ENCODE results near the gene MVB12B. TPM values are rescaled to one million over a fixed set of nuclear protein-coding genes. Genes with fewer than 3 reads are reported as not detected.

Gene MVB12B
- total RNA-seq, 1 experiment from 2014 or later, result 5.8 TPM

GRCh38 chr9:126307322-126308061 is 19.1 kb upstream of the MVB12B start:
- Histone ChIP-seq H2BK120ac (ENCODE audit: low read depth, low read length, poor library complexity, severe bottlenecking) (no peak overlapping the region), H4K8ac (replicated peaks; ENCODE audit: insufficient read length, low read depth, low read length) (no peak overlapping the region), H3K4me2 (ENCODE audit: insufficient read depth, insufficient read length, low read length) (no peak overlapping the region), H3K27ac (ENCODE audit: insufficient read length, low read depth, low read length) (no peak overlapping the region), H3K79me1 (ENCODE audit: insufficient read depth, low read depth, low read length, poor library complexity, severe bottlenecking) (no peaks in the 10 kb centered on the region), H3K56ac (ENCODE audit: insufficient read length, low read depth, low read length) (no peak overlapping the region), H3K9ac (ENCODE audit: extremely low read depth, insufficient read length, low read length) (no peak overlapping the region), H3K23ac (ENCODE audit: insufficient read length, low read depth, low read length) (no peak overlapping the region), H2AFZ (ENCODE audit: low read length) (no peak overlapping the region), H3K23me2 (ENCODE audit: insufficient read length, low read depth, low read length, poor library complexity, severe bottlenecking) (no peaks in the 10 kb centered on the region), H3K14ac (ENCODE audit: insufficient read depth, low read length) (no peak overlapping the region), H2BK20ac (ENCODE audit: low read depth, low read length, poor library complexity, severe bottlenecking) (no peak overlapping the region), H3K9me3 (ENCODE audit: control insufficient read depth, low read depth, low read length) (no peaks in the 10 kb centered on the region), H4K20me1 (ENCODE audit: control insufficient read depth, insufficient read depth, insufficient read length) (no peaks in the 10 kb centered on the region), H4K5ac (ENCODE audit: insufficient read length, low read depth, low read length) (no peak overlapping the region), H3K4ac (ENCODE audit: low read depth, low read length) (no peak overlapping the region), H3K27me3 (ENCODE audit: insufficient read depth, low read length) (no peaks in the 10 kb centered on the region), H2BK15ac (ENCODE audit: low read depth, low read length) (no peak overlapping the region), H2BK5ac (ENCODE audit: insufficient read length, low read length) (no peak overlapping the region), H2BK12ac (ENCODE audit: insufficient read length, low read depth, low read length) (no peak overlapping the region), H3K4me1 (ENCODE audit: insufficient read depth, low read length) (no peaks in the 10 kb centered on the region), H2AK5ac (ENCODE audit: insufficient read length, low read length) (no peak overlapping the region), H3K79me2 (ENCODE audit: insufficient read depth, low read length) (no peaks in the 10 kb centered on the region), H3T11ph (ENCODE audit: low read length) (no peak overlapping the region), H3K18ac (ENCODE audit: insufficient read length, low read depth, low read length) (no peak overlapping the region), H4K91ac (ENCODE audit: insufficient read length, low read depth, low read length) (no peak overlapping the region)
- WGBS (ENCODE audit: extremely low coverage, insufficient read length, low lambda C conversion rate), result no CpG with 5 or more reads among the region's 15 CpGs
- H3K4me1 Mint-ChIP-seq, result peaks cover 3 to 5% of the 10 kb centered on the region in 2 experiments; a peak in 2 of 4 replicates
- H3K27me3 Mint-ChIP-seq (ENCODE audit: low read depth), result peaks cover 4% of the 10 kb centered on the region; the same call in 1 of the 2 replicates
- DNase-seq, result no peak
- no peaks in the 10 kb centered on the region for H3K9me3 Mint-ChIP-seq
- no peak for TF ChIP-seq CTCF (conservative IDR thresholded peaks at IDR 0.05)
- no peak overlapping the region for H3K4me3 Mint-ChIP-seq
- H3K27ac Mint-ChIP-seq, result no peak overlapping the region
- H3K36me3 Mint-ChIP-seq (ENCODE audit: insufficient read depth in 1 of 3, low read depth in 3 of 3), result no peaks in the 10 kb centered on the region
